HUDEP-2 (cell line): ENCODE measurements around the gene OR6B3.

Experiments used
- DNase-seq, 76 experiments: peaks; one replicate each; lab custom pipeline; 2025; ENCODE audit not compliant: unreplicated experiment in 76 of 76; lab: John Stamatoyannopoulos, UW

OR6B3 gene

GRCh38 chr2:240053173-240054155 is at the start of gene OR6B3:
TSS of gene OR6B3 (minus strand) at chr2:240053521.
- no peak for DNase-seq

- no peak for DNase-seq
Measured at GRCh38 chr2:240098349-240098748, 45.0 kb upstream of the OR6B3 start.

DNA sequence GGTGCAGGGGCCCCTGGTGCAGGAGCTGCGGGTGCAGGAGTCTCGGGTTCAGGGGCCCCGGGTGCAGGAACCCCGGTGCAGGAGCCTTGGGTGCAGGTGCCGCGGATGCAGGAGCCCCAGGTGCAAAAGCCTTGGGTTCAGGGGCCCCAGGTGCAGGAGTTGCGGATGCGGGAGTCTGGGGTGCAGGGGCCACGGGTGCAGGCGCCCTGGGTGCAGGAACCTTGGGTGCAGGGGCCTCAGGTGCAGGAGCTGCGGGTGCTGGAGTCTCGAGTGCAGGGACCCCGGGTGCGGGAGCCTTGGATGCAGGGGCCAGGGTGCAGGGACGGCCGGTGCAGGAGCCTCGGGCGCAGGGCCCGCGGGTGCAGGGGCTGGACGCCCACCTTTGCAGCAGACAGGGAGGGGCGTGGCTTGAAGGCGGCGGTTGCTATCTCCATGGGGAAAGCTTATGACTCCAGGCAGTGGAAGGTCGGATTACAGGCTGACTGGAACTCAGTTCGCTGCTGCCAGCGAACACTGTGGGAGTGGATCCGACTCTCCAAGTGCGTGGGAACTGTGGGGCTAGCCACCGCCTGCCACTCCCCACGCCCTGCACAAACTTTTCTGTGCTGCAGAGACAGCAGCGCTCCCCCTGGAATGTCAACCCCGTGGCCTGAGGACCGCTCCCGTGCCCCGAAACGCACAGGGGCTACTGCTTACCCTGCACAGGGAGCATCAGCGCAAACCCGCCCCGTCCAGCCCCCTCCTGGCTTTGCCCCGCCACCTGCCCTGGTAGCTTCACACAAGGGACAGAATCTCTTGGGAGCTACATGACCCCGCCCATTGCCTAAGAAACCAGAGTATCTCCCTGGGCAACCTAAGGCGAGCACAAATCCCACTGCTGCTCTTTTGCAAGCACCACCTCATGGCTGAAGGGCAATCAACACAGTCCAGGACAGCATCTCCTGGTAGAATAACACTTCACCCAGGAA is 42.5 kb upstream of the OR6B3 start:
- no peak for DNase-seq

- peak in 16 of 76 experiments; percentile 4 to 45 (median 22) for DNase-seq
Measured at GRCh38 chr2:240089306-240089705, 36.0 kb upstream of the OR6B3 start.

DNA sequence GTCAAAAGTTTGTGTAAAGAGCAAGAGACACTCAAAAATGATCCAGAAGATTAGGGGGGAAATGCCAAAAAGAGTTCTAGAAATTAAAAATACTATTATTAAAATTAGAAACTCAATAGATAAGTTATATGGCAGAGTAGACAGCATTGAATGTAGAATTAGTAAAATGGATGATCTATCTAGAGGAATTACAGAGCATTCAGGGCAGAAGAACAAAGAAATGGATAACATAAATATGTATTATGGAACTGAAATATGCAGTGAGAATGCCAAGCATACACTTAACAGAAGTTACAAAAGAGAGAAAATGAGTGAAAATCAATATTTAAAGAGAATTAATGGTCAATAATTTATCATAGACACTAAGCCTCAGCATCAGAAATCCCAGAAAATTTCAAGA is 33.2 kb upstream of the OR6B3 start:
- DNase-seq: no peak

DNA sequence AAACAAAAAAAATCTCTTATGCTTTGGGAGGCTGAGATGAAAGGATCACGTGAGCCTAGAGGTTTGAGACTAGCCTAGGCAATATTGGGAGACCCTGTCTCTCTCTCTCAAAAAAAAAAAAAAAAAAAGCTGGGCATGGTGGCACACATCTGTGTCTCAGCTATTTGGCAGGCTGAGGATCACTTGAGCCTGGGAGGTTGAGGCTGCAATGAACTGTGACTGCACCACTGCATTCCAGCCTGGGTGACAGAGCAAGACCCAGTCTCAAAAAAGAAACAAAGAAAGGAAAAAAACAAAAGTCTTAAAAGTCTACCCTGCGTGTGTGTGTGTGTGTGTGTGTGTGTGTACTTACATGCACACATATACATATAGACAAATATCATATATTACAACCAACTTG is 25.3 kb upstream of the OR6B3 start:
- no peak for DNase-seq

- DNase-seq: no peak
Measured at GRCh38 chr2:240077442-240077841, 24.1 kb upstream of the OR6B3 start.

DNA sequence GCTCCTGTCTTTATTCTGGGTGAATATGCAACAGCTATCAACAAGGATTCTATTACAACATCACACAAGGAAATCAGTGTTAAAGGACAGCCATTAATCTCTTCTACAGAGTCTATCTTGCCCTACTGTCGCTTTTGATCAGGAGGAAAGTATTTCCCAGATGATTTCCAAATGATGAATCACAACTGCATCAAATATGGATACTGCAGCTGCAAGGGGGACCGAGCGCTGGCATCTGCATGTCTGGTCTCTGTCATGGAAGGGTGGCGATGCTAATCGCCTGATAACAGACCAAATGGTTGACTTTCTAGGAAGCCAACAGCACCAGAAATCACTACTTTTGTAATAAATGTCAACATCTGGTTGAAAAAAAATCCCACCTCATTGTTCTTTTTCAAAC is 21.2 kb upstream of the OR6B3 start:
- no peak for DNase-seq

DNA sequence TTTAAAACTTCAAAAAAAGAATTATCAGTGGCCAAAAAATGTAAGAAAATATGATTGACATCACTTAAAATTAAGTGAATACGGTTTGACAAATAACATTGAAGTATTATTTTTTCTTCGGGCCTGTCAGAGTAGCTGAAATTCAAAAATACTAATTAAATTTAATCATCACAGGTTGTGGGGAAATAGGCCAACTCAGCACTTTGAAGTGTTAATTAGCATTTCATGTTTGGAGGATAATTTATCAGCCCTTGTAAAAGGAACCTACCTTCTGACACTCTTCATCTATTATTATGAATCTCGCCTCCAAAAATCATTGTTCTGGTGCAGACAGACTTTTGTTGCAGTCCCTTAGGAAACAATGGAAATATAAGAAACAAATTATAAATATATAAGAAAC is 17.6 kb upstream of the OR6B3 start:
- no peak for DNase-seq

- no peak for DNase-seq
Measured at GRCh38 chr2:240069829-240070228, 16.5 kb upstream of the OR6B3 start.

DNA sequence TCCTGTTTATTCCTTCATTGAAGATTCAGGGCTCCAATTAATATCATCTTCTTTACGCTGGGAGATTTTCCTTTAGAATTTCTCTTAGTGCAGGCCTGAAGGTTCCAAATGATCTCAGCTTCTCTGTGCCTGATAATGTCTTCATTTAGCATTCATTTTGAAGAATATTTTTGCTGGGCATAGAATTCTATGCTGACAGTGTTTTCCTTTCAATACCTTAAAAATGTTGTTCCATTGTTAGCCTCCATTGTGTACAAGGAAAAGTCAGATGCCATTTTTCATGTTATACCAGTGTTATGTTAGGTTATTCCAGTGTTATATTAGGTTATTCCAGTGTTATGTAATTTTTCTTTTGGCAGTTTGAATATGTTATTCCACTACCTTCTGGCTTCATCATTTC is 14.9 kb upstream of the OR6B3 start:
- no peak for DNase-seq

DNA sequence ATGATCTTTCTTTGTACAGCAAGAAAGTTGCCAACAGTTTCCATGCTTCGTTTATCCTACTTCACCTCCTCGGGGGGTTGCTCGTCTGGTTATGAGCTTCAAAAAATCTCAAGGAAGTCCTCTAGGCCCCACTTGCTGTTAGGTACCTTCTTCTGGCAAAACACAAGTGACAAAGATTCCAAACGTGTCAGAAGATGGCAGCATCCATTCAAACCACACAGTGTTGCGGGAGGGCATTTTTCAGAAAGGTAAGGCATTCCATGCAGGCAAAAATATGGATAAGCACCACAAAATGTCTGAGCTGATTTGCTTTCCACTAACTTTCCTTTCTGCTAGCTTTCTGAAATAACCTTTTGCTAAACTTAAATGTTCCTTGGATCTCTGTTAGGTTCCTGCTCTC is 13.2 kb upstream of the OR6B3 start:
- DNase-seq: no peak

- no peak for DNase-seq
Measured at GRCh38 chr2:240064898-240065297, 11.6 kb upstream of the OR6B3 start.

GRCh38 chr2:240060977-240061591 is 7.8 kb upstream of the OR6B3 start:
- peak in 40 of 76 experiments; percentile 1 to 69 (median 17) for DNase-seq

- no peak for DNase-seq
Measured at GRCh38 chr2:240056678-240057077, 3.4 kb upstream of the OR6B3 start.

GRCh38 chr2:240055177-240055917 is 2.0 kb upstream of the OR6B3 start:
- DNase-seq: no peak

- no peak for DNase-seq
Measured at GRCh38 chr2:240052524-240052923, 797 bp downstream of the OR6B3 start.

DNA sequence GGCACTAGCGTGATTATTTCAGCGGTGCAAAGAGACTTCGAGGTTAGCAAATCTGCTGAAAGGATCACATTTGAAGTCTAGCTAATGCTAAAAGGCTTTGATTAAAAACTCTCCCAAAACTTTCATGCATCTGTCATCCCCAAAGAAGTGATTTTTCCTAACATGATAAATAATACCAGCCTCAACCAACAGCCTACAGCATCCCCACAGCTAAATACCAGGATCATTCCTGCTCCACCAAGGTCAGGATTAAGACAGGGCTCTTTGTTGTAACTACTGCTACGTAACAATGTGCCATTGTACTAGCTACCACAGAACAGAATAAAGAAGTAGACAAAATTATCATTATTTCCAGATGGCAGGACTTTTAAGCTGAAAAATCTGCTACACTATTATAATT is 1.6 kb downstream of the OR6B3 start:
- no peak for DNase-seq

DNA sequence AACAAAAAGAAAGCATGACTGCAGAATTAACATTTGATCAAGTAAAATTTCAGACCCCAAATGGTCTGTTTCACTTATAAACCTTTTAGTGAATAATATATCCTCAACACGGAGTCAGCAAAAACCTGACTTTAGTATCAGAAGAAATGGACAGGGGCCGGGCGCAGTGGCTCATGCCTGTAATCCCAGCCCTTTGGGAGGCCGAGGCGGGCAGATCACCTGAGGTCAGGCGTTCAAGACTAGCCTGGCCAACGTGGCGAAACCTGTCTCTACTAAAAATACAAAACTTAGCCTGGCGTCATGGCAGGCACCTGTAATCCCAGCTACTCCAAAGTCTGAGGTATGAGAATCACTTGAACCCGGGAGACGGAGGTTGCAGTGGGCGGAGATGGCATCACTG is 3.0 kb downstream of the OR6B3 start:
- no peak for DNase-seq

- DNase-seq: no peak
Measured at GRCh38 chr2:240048237-240048636, 5.1 kb downstream of the OR6B3 start.
